SK-N-SH treated with all-trans-retinoic acid at 6 μM for 48 hours (cell line): ENCODE results near the gene ATRN.

ENCODE experiments used
- ATAC-seq: fragments of 200-7000 bp; cut with Tn5 transposase; 3 replicates; pipeline ENCODE4 v1.9.1; 2020; ENCODE audit warnings: mild to moderate bottlenecking, moderate library complexity
- BACH2 ChIP-seq: fragments of 250-450 bp; sonication (Bioruptor Pico); IDR thresholded peaks from 2 replicates; pipeline ENCODE4 v1.9.0; 2021; ENCODE audit warnings: mild to moderate bottlenecking, borderline replicate concordance
- CSDC2 ChIP-seq: fragments of 250-450 bp; sonication (Bioruptor Pico); IDR thresholded peaks from 2 replicates; pipeline ENCODE4 v1.5.0; 2020; ENCODE audit warnings: mild to moderate bottlenecking, moderate library complexity
- ESRRG ChIP-seq: fragments of 250-450 bp; sonication (Bioruptor Pico); IDR thresholded peaks from 2 replicates; pipeline ENCODE4 v1.6.1; 2021; ENCODE audit warnings: mild to moderate bottlenecking
- GLIS3 ChIP-seq: fragments of 250-450 bp; sonication (Bioruptor Pico); IDR thresholded peaks from 2 replicates; pipeline ENCODE4 v1.5.0; 2020; ENCODE audit warnings: mild to moderate bottlenecking, moderate library complexity
- ISL1 ChIP-seq: fragments of 250-450 bp; sonication (Bioruptor Pico); IDR thresholded peaks from 2 replicates; pipeline ENCODE4 v2.1.2; 2022; ENCODE audit warnings: mild to moderate bottlenecking, moderate library complexity
- OSR1 ChIP-seq: fragments of 250-450 bp; sonication (Bioruptor Pico); IDR thresholded peaks from 2 replicates; pipeline ENCODE4 v1.8.0; 2022; ENCODE audit warnings: moderate library complexity, mild to moderate bottlenecking, inconsistent platforms
- PPARA ChIP-seq: fragments of 250-450 bp; sonication (Bioruptor Pico); IDR thresholded peaks from 2 replicates; pipeline ENCODE4 v1.5.0; 2020; ENCODE audit warnings: mild to moderate bottlenecking, borderline replicate concordance
- RARB ChIP-seq: fragments of 250-450 bp; sonication (Bioruptor Pico); IDR thresholded peaks from 2 replicates; pipeline ENCODE4 v1.8.0; 2021; ENCODE audit warnings: mild to moderate bottlenecking, moderate library complexity
- SNAI2 ChIP-seq: fragments of 250-450 bp; sonication (Bioruptor Pico); IDR thresholded peaks from 2 replicates; pipeline ENCODE4 v1.5.0; 2020; ENCODE audit warnings: mild to moderate bottlenecking, moderate library complexity
- TCF4 ChIP-seq: fragments of 250-450 bp; sonication (Bioruptor Pico); IDR thresholded peaks from 2 replicates; pipeline ENCODE4 v1.8.0; 2021; ENCODE audit warnings: mild to moderate bottlenecking, moderate library complexity, borderline replicate concordance
- TOX ChIP-seq: fragments of 250-450 bp; sonication (Bioruptor Pico); IDR thresholded peaks from 2 replicates; pipeline ENCODE4 v1.8.0; 2021; ENCODE audit warnings: mild to moderate bottlenecking, moderate library complexity, borderline replicate concordance
- ZC3H10 ChIP-seq: fragments of 250-450 bp; sonication (Bioruptor Pico); IDR thresholded peaks from 2 replicates; pipeline ENCODE4 v1.5.1; 2021; ENCODE audit warnings: mild to moderate bottlenecking, moderate library complexity
- ZFP3 ChIP-seq: fragments of 250-450 bp; sonication (Bioruptor Pico); IDR thresholded peaks from 2 replicates; pipeline ENCODE4 v1.5.0; 2020; ENCODE audit warnings: mild to moderate bottlenecking, moderate library complexity
- ZFP30 ChIP-seq: fragments of 450-650 bp; formaldehyde crosslinking; IDR thresholded peaks from 2 replicates; pipeline ENCODE4 v1.5.0; 2022; ENCODE audit warnings: mild to moderate bottlenecking, moderate library complexity
- TF ChIP-seq, protein P1 (sequence below): fragments of 250-450 bp; sonication (Bioruptor Pico); IDR thresholded peaks from 2 replicates; pipeline ENCODE4 v1.5.1; 2020; ENCODE audit warnings: low read depth, mild to moderate bottlenecking, moderate library complexity
- TF ChIP-seq, protein P2 (sequence below): fragments of 250-450 bp; sonication (Bioruptor Pico); IDR thresholded peaks from 2 replicates; pipeline ENCODE4 v1.5.1; 2021; ENCODE audit warnings: mild to moderate bottlenecking, moderate library complexity
- TF ChIP-seq, protein P3 (sequence below): fragments of 250-450 bp; sonication (Bioruptor Pico); IDR thresholded peaks from 2 replicates; pipeline ENCODE4 v1.8.0; 2021; ENCODE audit warnings: low read depth, mild to moderate bottlenecking, moderate library complexity, borderline replicate concordance
- TF ChIP-seq, protein P4 (sequence below): fragments of 250-450 bp; sonication (Bioruptor Pico); IDR thresholded peaks from 2 replicates; pipeline ENCODE4 v1.5.0; 2020; ENCODE audit warnings: mild to moderate bottlenecking, moderate library complexity

Gene ATRN

DNA sequence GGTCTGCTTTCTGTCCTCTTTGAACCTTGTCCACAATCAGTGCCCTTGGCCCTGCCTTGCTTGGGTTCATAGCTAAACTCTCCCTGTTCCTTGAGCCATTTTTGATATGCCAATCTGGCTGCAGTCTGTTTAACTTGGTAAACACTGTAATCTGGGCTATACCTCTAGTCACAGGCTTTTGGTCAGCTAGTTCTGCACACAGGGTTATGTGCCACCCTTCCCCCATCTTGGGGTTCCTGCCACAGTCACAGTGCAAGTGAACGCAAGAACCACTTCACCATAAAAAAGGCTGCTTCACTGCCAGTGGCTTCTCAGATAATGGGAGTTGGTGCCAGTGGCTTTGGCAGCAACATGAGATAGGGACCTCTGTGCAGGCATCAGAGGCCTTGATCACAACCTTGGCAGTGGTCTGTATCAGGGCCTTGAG lies 10.9 kb upstream of the ATRN start:
- ATAC-seq: no peak
- no peak for TF ChIP-seq ISL1 (CRISPR knock-in tag)
- TF ChIP-seq TCF4 (CRISPR knock-in tag): no peak
- TF ChIP-seq TOX (CRISPR knock-in tag): no peak
- TF ChIP-seq, protein P1, sequence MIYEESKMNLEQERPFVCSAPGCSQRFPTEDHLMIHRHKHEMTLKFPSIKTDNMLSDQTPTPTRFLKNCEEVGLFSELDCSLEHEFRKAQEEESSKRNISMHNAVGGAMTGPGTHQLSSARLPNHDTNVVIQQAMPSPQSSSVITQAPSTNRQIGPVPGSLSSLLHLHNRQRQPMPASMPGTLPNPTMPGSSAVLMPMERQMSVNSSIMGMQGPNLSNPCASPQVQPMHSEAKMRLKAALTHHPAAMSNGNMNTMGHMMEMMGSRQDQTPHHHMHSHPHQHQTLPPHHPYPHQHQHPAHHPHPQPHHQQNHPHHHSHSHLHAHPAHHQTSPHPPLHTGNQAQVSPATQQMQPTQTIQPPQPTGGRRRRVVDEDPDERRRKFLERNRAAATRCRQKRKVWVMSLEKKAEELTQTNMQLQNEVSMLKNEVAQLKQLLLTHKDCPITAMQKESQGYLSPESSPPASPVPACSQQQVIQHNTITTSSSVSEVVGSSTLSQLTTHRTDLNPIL (CRISPR knock-in tag): no peak
- TF ChIP-seq ZC3H10 (CRISPR knock-in tag): no peak
- TF ChIP-seq GLIS3 (CRISPR knock-in tag): no peak
- TF ChIP-seq, protein P2, sequence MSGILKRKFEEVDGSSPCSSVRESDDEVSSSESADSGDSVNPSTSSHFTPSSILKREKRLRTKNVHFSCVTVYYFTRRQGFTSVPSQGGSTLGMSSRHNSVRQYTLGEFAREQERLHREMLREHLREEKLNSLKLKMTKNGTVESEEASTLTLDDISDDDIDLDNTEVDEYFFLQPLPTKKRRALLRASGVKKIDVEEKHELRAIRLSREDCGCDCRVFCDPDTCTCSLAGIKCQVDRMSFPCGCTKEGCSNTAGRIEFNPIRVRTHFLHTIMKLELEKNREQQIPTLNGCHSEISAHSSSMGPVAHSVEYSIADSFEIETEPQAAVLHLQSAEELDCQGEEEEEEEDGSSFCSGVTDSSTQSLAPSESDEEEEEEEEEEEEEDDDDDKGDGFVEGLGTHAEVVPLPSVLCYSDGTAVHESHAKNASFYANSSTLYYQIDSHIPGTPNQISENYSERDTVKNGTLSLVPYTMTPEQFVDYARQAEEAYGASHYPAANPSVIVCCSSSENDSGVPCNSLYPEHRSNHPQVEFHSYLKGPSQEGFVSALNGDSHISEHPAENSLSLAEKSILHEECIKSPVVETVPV: no peak
- TF ChIP-seq OSR1 (CRISPR knock-in tag): no peak
- no peak for TF ChIP-seq SNAI2 (CRISPR knock-in tag)
- no peak for TF ChIP-seq PPARA
- no peak for TF ChIP-seq ESRRG (CRISPR knock-in tag)
- no peak for TF ChIP-seq ZFP3
- TF ChIP-seq RARB: no peak
- TF ChIP-seq, protein P3, sequence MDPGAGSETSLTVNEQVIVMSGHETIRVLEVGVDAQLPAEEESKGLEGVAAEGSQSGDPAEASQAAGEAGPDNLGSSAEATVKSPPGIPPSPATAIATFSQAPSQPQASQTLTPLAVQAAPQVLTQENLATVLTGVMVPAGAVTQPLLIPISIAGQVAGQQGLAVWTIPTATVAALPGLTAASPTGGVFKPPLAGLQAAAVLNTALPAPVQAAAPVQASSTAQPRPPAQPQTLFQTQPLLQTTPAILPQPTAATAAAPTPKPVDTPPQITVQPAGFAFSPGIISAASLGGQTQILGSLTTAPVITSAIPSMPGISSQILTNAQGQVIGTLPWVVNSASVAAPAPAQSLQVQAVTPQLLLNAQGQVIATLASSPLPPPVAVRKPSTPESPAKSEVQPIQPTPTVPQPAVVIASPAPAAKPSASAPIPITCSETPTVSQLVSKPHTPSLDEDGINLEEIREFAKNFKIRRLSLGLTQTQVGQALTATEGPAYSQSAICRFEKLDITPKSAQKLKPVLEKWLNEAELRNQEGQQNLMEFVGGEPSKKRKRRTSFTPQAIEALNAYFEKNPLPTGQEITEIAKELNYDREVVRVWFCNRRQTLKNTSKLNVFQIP (CRISPR knock-in tag): no peak
- no peak for TF ChIP-seq ZFP30

DNA sequence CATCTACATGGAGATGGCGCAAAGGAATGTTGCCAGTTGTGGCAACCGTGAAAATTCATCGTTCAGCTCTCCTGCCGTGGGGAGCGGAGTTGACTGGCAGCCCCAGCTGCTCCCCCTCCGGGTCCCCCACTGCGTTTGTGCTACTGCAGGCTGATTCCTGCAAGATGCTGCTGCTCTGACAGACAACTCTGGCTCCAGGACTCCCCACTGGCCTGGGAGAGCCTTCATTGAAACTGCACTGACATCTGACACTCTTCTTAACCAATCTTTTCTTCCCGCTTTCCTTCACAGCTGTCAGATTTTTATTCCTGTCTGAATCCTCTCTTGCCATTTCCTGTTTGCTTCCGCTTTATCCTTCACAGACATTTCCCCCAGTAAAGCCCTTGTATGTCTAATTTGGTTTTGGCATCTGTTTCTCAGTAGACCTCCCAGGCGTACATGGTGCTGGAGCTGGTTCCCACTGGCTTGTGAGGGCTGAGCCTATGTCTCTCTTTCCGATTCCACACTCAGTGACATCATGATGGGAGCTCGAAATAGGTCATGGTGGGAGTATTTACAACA lies 9.5 kb upstream of the ATRN start:
- TF ChIP-seq ZC3H10 (CRISPR knock-in tag) (no peak), BACH2 (CRISPR knock-in tag) (no peak), CSDC2 (CRISPR knock-in tag) (no peak), ZFP30 (no peak), PPARA (no peak)
- TF ChIP-seq, protein P4, sequence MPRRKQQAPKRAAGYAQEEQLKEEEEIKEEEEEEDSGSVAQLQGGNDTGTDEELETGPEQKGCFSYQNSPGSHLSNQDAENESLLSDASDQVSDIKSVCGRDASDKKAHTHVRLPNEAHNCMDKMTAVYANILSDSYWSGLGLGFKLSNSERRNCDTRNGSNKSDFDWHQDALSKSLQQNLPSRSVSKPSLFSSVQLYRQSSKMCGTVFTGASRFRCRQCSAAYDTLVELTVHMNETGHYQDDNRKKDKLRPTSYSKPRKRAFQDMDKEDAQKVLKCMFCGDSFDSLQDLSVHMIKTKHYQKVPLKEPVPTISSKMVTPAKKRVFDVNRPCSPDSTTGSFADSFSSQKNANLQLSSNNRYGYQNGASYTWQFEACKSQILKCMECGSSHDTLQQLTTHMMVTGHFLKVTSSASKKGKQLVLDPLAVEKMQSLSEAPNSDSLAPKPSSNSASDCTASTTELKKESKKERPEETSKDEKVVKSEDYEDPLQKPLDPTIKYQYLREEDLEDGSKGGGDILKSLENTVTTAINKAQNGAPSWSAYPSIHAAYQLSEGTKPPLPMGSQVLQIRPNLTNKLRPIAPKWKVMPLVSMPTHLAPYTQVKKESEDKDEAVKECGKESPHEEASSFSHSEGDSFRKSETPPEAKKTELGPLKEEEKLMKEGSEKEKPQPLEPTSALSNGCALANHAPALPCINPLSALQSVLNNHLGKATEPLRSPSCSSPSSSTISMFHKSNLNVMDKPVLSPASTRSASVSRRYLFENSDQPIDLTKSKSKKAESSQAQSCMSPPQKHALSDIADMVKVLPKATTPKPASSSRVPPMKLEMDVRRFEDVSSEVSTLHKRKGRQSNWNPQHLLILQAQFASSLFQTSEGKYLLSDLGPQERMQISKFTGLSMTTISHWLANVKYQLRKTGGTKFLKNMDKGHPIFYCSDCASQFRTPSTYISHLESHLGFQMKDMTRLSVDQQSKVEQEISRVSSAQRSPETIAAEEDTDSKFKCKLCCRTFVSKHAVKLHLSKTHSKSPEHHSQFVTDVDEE: no peak
- ATAC-seq: no peak

DNA sequence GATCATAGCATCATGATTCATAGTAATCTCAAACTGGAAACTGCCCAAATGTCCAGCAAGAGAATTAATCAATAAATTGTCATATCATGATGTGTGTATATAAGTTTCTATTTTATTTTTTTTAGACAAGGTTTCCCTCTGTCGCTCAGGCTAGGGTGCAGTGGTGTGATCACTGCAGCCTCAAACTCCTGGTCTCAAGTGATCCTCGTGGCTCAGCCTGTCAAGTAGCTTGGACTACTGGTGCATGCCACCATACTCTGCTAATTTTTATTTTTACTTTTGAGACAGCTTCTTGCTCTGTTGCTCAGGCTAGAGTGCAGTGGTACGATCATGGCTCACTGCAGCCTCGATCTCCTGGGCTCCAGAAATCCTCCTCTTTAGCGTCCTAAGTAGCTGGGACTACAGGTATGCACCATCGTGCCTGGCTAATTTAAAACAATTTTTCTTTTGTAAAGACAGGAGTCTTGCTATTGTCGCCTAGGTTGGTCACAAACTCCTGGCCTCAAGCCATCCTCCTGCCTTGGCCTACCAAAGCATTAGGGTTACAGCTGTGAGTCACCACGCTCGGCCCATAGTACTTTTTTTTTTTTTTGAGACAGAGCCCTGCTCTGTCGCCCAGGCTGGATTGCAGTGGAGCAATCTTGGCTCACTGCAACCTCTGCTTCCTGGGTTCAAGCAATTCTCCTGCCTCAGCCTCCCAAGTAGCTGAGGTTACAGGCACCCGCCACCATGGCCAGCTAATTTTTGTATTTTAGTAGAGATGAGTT lies 8.7 kb upstream of the ATRN start:
- TF ChIP-seq CSDC2 (CRISPR knock-in tag) (no peak), ZFP3 (no peak)
- TF ChIP-seq, protein P1 (CRISPR knock-in tag): no peak
- ATAC-seq: no peak

DNA sequence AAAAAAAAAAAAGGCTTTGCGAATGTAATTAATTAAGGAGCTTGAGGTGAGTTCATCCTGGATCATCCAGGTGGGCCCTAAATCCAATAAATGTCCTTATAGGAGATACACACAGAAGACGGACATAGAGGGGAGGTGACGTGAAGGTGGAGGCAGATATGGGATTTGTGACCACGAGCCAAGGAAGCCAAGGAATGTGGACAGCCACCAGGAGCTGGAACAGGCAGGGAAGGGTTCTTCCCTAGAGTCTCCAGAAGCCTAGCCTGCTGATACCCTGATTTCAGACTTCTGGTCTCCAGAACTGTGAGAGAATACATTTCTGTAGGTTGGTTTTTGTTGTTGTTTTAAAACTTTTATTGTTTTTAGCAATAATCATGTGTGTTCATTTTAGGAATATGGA lies 6.7 kb upstream of the ATRN start:
- TF ChIP-seq ISL1 (CRISPR knock-in tag): no peak
- no peak for TF ChIP-seq BACH2 (CRISPR knock-in tag)
- TF ChIP-seq SNAI2 (CRISPR knock-in tag): no peak
- TF ChIP-seq RARB: no peak
- no peak for TF ChIP-seq OSR1 (CRISPR knock-in tag)
- TF ChIP-seq ZC3H10 (CRISPR knock-in tag): no peak
- TF ChIP-seq, protein P1 (CRISPR knock-in tag): no peak
- ATAC-seq: no peak
